Activated gamma-delta T cell (primary cell): ENCODE measurements around the gene ZNF491.
"Not testable (repeated sequence)": the region's sequence is repeated elsewhere in the genome, so short reads cannot be mapped to it uniquely, and the experiment has no call there.

Experiments
- DNase-seq: peaks from one replicate; lab custom pipeline; 2025; lab: John Stamatoyannopoulos, UW
- total RNA-seq, 2 donors: gene quantifications; one replicate each; lab custom pipeline; 2026; lab: John Stamatoyannopoulos, UW

Gene ZNF491
- 7.2 to 8.1 reads per million in 2 donors for total RNA-seq

GRCh38 chr19:11798391-11799330 lies at the start of gene ZNF491:
TSS of gene ZNF491 (plus strand) at chr19:11798523. CDS start at chr19:11805954, 7,431 bp downstream.
- peak; percentile 31 for DNase-seq

GRCh38 chr19:11749751-11750150 lies 48.6 kb upstream of the ZNF491 start:
- no peak for DNase-seq

GRCh38 chr19:11752244-11752736 lies 46.0 kb upstream of the ZNF491 start:
- DNase-seq, result no peak

GRCh38 chr19:11754663-11755062 lies 43.7 kb upstream of the ZNF491 start:
- no peak for DNase-seq

- DNase-seq, result no peak
Measured at GRCh38 chr19:11756965-11757364, 41.4 kb upstream of the ZNF491 start.

GRCh38 chr19:11759805-11760204 lies 38.5 kb upstream of the ZNF491 start:
- DNase-seq, result no peak

GRCh38 chr19:11763117-11763516 lies 35.2 kb upstream of the ZNF491 start:
- no peak for DNase-seq

- no peak for DNase-seq
Measured at GRCh38 chr19:11763611-11764010, 34.7 kb upstream of the ZNF491 start.

GRCh38 chr19:11766597-11767591 lies 31.4 kb upstream of the ZNF491 start, which contains the start of gene ZNF441:
TSS of gene ZNF441 (plus strand) at chr19:11767000. CDS start at chr19:11767194, 194 bp downstream.
- DNase-seq, result peak; percentile 76

GRCh38 chr19:11767633-11768133 lies 30.6 kb upstream of the ZNF491 start:
- no peak for DNase-seq

- no peak for DNase-seq
Measured at GRCh38 chr19:11769995-11770394, 28.3 kb upstream of the ZNF491 start.

- not testable (repeated sequence) for DNase-seq
Measured at GRCh38 chr19:11771520-11771919, 26.8 kb upstream of the ZNF491 start.

- DNase-seq, result not testable (repeated sequence)
Measured at GRCh38 chr19:11776669-11777068, 21.7 kb upstream of the ZNF491 start.

- DNase-seq, result no peak
Measured at GRCh38 chr19:11780431-11781020, 17.8 kb upstream of the ZNF491 start.

- no peak for DNase-seq
Measured at GRCh38 chr19:11781295-11782057, 16.8 kb upstream of the ZNF491 start.

- DNase-seq, result no peak
Measured at GRCh38 chr19:11783767-11784166, 14.6 kb upstream of the ZNF491 start.

- DNase-seq, result no peak
Measured at GRCh38 chr19:11784356-11784755, 14.0 kb upstream of the ZNF491 start.

GRCh38 chr19:11787536-11787935 lies 10.8 kb upstream of the ZNF491 start:
- no peak for DNase-seq

- no peak for DNase-seq
Measured at GRCh38 chr19:11792942-11793341, 5.4 kb upstream of the ZNF491 start.

- no peak for DNase-seq
Measured at GRCh38 chr19:11797491-11797890, 832 bp upstream of the ZNF491 start.
